AG20443 (cell line): ENCODE results near the gene PFDN1.
"Not testable (repeated sequence)": the region's sequence is repeated elsewhere in the genome, so short reads cannot be mapped to it uniquely, and the experiment has no call there.

Source experiments
- DNase-seq: peaks from one replicate; pipeline ENCODE4 v3.0.0; 2012; ENCODE audit warnings: low spot score, mixed read lengths

The PFDN1 gene

DNA sequence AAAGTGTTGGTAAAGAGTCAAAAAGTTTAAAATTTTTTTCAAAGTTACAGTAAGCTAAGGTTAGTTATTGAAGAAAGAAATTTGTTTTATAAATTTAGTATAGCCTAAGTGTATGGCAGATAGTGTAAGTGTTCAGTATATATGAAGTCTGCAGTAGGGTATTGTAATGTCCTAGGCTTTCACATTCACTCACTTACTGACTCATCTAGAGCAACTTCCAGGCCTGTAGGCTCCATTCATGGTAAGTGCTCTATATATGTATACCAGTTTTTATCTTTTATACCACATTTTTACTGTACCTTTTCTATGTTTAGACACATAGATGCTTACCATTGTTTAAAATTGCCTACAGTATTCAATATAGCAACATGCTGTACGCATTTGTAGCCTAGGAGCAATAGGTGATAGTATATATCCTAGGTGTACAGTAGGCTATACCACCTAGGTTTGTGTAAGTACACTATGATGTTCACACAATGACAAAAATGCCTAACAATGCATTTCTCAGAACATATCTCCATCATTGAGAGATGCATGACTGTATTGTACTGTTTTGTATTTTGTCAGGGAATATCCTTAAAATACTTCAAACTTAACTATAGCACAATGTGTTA lies 89.4 kb downstream of the PFDN1 start:
- DNase-seq = no peak

DNA sequence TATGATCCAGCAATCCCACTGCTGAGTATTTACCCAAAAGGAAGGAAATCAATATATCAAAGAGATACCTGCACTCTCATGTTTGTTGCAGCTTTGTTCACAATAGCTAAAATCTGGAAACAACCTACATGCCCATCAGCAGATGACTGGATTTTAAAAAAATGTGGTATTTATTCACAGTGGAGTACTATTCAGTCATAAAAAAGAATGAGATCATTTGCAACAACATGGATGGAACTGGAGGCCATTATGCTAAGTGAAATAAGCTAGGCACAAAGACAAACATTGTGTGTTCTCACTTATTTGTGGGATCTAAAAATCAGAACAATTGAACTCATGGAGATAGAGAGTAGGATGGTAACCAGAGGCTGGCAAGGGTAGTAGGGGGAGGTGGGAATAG lies 94.8 kb downstream of the PFDN1 start:
- DNase-seq = no peak

DNA sequence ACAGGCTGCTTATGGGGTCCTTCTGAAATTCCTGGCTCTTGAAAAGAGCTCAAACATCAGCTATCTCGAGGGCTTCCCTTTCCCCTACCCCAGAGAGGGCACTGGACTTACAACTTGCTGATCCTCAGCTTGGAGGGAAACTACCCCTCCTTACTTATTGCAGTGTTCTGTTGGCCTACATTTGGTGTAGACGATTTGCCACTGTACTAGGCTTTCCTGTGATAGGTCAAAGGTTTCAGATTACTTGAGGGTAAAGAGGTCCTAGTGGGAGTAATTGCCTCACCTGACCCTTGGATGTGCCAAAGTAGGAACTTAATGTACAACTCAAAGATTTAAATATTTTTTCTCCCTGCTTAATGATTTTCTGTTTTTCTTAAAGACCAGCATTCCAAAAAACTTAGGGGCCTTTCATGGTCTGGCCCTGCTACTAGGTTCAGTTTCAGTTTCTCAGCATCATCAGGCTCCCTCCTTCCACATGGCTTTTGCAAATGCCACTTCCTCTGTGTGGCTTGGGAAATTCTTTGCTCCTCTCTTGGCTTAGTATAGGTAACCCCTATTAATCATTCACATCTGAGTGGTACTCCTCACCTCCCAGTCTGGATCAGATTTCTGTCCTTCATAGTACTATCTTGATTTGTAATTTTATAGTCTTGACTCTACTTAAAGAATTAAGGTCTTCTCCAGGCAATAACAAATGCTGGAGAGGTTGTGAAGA lies 95.5 kb downstream of the PFDN1 start:
- DNase-seq = no peak

DNA sequence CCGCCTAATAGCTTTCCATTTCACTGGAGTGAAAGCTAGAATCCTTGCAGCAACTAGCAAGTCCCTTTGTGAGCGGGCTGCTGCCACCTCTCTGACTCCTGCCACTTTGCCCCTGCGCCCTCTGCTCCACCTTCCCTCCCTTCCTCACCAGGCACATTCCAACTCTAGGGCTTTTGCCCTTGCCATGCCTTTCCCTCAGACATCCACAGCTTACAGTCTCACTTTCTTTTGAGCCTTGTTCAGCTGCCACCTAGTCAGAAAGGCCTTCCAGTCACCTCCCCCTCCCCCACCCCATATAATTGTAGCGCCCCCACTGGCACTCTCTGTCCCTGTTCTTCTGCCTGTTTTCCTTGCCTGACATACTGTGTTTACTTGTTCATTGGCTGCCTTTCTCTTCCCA lies 96.9 kb downstream of the PFDN1 start:
- no peak for DNase-seq

DNA sequence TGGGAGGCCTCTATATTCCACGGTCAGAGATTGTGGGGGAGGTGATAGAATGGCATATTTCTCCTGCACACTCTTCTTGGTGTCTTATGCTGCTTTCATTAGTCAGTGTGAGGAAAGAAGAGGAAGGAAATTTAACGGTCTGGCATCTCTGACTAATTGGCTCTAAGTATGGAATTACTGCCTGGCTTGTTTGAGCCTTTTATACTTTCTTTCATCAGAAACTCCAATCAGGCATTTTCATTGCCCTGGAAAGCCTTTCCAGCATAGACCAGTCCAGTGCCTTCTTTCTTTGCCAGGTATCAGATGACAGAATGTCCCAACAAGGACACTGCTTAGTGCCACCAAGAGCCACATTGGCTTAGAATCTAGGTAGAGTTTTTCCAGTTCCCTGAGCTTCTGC lies 97.7 kb downstream of the PFDN1 start:
- peak; percentile 39 for DNase-seq

DNA sequence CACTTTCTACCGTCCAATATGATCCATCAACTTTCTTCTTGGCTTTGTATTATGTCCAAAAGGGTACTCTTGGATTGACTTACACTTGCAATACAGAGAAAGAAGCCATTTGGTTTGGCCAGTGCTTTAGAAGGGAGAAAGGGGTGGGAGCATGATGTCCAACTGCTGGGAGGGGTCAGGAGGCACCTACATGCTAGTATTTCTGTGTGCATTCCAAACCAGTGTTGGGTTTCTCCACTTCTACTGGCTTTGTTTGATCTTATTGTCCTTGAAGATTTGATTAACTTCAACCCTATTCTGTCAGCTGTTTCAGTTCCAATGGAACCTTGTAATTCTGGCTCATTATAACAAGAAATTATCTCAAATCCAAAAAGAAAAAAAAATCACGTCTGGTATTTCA lies 100.3 kb downstream of the PFDN1 start:
- no peak for DNase-seq

DNA sequence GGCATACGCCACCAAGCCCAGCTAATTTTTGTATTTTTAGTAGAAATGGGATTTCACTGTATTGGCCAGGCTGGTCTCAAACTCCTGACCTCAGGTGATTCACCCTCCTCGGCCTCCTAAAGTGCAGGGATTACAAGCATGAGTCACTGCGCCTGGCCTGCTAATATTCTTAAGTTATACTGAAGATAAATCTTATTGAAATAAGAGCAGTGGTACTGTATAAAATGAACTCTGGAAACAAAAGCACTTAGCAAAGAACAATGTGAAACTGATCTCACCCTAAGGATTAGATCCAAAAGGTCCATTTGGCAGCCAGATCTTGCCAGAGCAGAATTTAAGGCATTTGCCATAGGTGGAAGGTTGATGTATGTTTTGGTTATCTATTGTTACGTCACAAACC lies 100.8 kb downstream of the PFDN1 start:
- no peak for DNase-seq

DNA sequence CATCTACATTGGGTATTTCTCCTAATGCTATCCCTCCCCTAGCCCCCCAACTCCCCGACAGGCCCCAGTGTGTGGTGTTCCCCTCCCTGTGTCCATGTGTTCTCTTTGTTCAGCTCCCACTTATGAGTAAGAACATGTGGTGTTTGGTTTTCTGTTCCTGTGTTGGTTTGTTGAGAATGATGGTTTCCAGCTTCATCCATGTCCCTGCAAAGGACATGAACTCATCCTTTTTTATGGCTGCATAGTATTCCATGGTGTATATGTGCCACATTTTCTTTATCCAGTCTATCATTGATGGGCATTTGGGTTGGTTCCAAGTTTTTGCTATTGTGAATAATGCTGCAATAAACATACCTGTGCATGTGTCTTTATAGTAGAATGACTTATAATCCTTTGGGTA lies 104.0 kb downstream of the PFDN1 start:
- DNase-seq = not testable (repeated sequence)

DNA sequence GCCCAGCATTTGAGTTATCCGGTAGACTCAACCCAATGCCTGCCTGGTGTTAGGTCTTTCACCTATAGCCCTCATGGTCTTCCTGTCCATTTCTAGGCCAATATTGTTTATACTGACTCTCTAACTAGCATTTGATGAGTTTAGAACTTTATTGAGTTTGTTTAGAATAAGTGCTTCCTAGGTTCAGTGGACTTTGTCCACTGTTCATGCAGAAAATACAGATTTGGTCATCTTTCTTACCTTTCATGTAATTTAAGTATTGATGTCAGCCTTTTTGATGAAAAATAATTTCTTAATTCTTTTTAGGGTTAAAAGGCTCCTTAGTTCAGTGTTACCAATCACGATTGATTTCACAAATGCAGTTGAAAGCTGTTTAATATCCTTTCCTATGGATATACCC lies 105.9 kb downstream of the PFDN1 start:
- no peak for DNase-seq

DNA sequence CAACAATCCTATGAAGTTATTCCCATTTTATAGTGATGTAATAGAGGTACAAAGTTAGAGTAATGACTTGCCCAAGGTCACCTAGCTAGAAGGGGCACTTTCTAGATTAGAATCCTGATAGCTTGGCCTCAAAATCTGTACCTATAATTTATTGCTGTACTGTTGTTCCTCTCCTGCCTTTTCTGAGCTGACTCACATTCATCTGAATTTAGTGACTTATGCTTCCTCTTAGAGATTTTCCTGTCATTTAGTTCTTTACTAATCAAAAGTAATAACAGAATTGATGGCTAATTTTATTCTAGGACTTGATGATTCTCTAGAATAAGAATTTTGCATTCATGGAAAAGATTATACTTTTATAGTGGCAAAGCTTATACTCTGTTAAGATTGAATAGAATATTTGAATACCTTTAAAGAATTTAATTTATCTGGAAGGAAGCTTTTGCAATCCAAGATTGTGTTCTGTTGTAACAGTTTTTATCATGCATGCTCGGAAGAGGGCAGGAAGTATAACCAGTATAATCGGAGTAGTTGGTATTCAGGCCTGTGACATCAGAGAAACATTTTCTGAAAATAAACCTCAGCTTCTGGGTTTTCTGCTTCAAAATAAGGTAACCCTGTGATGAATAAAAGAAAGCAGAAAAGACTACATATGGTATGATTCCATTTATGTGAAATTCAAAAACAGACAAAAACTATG lies 106.6 kb downstream of the PFDN1 start:
- DNase-seq = no peak
